H1 (cell line): ENCODE results near the gene CHTF18. TPM values are rescaled to one million over a fixed set of nuclear protein-coding genes. Genes with fewer than 3 reads are reported as not detected.

Experiments
- CTCF ChIA-PET: fragments of 300-600 bp; sonication (Branson Sonifier 250); formaldehyde crosslinking; loops from one replicate; lab custom pipeline; 2021; ENCODE audit not compliant: partially characterized antibody; lab: Charles Lee
- POLR2A ChIA-PET: fragments of 300-600 bp; sonication (Branson Sonifier 250); formaldehyde crosslinking; loops from one replicate; lab custom pipeline; 2021; ENCODE audit warnings: inconsistent platforms; ENCODE audit not compliant: partially characterized antibody; lab: Charles Lee
- DNase-seq, 2 experiments: peaks; one replicate each; pipeline versions ENCODE4 v3.0.0 to v3.0.0-alpha.2; 2010 to 2022; ENCODE audit warnings: low spot score in 2 of 2, low read depth in 1 of 2, mixed read lengths in 1 of 2
- FAIRE-seq: peaks from 2 replicates; lab custom pipeline; 2011; peaks lifted over from hg19 to GRCh38; lab: Jason Lieb, UNC
- H2AFZ ChIP-seq: 2 replicates; pipeline ENCODE4 v1.8.1; 2012; ENCODE audit warnings: low read length, inconsistent platforms
- H2AK5ac ChIP-seq: 2 replicates; pipeline ENCODE4 v1.6.1; 2013; ENCODE audit warnings: low read depth, low read length
- H2BK120ac ChIP-seq: replicated peaks from 2 replicates; pipeline ENCODE3; 2013; ENCODE audit warnings: low read depth, low read length, inconsistent platforms
- H2BK12ac ChIP-seq: 2 replicates; pipeline ENCODE4 v1.6.1; 2013; ENCODE audit warnings: low read depth, low read length
- H2BK15ac ChIP-seq: 2 replicates; pipeline ENCODE4 v1.6.1; 2013; ENCODE audit warnings: low read length
- H2BK20ac ChIP-seq: 2 replicates; pipeline ENCODE4 v1.6.1; 2013; ENCODE audit warnings: low read length
- H2BK5ac ChIP-seq: 2 replicates; pipeline ENCODE4 v1.6.1; 2013; ENCODE audit warnings: low read depth, low read length
- H3K14ac ChIP-seq: 2 replicates; pipeline ENCODE4 v1.6.1; 2013; ENCODE audit warnings: inconsistent platforms; ENCODE audit not compliant: insufficient read length
- H3K18ac ChIP-seq: 2 replicates; pipeline ENCODE4 v1.6.1; 2013; ENCODE audit warnings: low read length; ENCODE audit errors: extremely low read depth
- H3K23ac ChIP-seq: 2 replicates; pipeline ENCODE4 v1.6.1; 2013; ENCODE audit warnings: inconsistent platforms; ENCODE audit not compliant: insufficient read length
- H3K23me2 ChIP-seq: 2 replicates; pipeline ENCODE4 v1.6.1; 2013; ENCODE audit warnings: low read depth, low read length
- H3K27ac ChIP-seq: 2 replicates; pipeline ENCODE4 v1.6.1; 2011; ENCODE audit warnings: low read depth, low read length, inconsistent platforms
- H3K27me3 ChIP-seq, 4 experiments: replicated peaks in 1 of 4; 1 replicate in 1 of 4; 2 replicates in 3 of 4; pipeline versions ENCODE4 v1.6.1 to v1.8.1; 2011 to 2013; ENCODE audit warnings: low read length in 3 of 4, mild to moderate bottlenecking in 3 of 4, inconsistent platforms in 2 of 4, mixed read lengths in 2 of 4, moderate library complexity in 1 of 4; ENCODE audit not compliant: control insufficient read depth in 3 of 4, insufficient read depth in 3 of 4; ENCODE audit errors: extremely low read depth in 1 of 4
- H3K36me3 ChIP-seq, 4 experiments: 2 replicates each; pipeline versions ENCODE4 v1.6.1 to v1.8.1; 2011 to 2013; ENCODE audit warnings: mild to moderate bottlenecking in 4 of 4, low read length in 3 of 4, moderate library complexity in 2 of 4, control low read depth in 1 of 4, inconsistent platforms in 1 of 4; ENCODE audit not compliant: insufficient read depth in 4 of 4, control insufficient read depth in 2 of 4
- H3K4ac ChIP-seq: replicated peaks from 2 replicates; pipeline ENCODE3; 2013; ENCODE audit warnings: low read length, low read depth, mixed read lengths, inconsistent platforms; ENCODE audit not compliant: insufficient read length
- H3K4me1 ChIP-seq, 4 experiments: replicated peaks in 1 of 4; 1 replicate in 1 of 4; 2 replicates in 3 of 4; pipeline versions ENCODE4 v1.6.1 to v1.8.1; 2011 to 2013; ENCODE audit warnings: low read length in 3 of 4, inconsistent platforms in 2 of 4, mixed read lengths in 1 of 4; ENCODE audit not compliant: insufficient read depth in 4 of 4, control insufficient read depth in 3 of 4
- H3K4me2 ChIP-seq, 2 experiments: 2 replicates each; pipeline versions ENCODE4 v1.6.1 to v1.8.1; 2011 to 2013; ENCODE audit warnings: low read depth in 2 of 2, low read length in 2 of 2, control low read depth in 1 of 2, inconsistent platforms in 1 of 2, mild to moderate bottlenecking in 1 of 2; ENCODE audit not compliant: insufficient read depth in 1 of 2
- H3K4me3 ChIP-seq, 4 experiments: fragments of 200-600, 300-600 bp in 1 of 4; sonication (generic), shearing (Covaris generic), sonication (Bioruptor Twin) in 1 of 4; 2 replicates each; pipeline versions ENCODE4 v1.5.1 to v1.8.1; 2011 to 2016; ENCODE audit warnings: low read length in 4 of 4, low read depth in 3 of 4, control low read depth in 2 of 4, inconsistent platforms in 2 of 4, mild to moderate bottlenecking in 2 of 4, mixed read lengths in 1 of 4, moderate library complexity in 1 of 4; ENCODE audit not compliant: insufficient read depth in 2 of 4; ENCODE audit errors: extremely low read depth in 1 of 4
- H3K56ac ChIP-seq: replicated peaks from 2 replicates; pipeline ENCODE3; 2013; ENCODE audit warnings: low read depth, mild to moderate bottlenecking, mixed read lengths, low read length, inconsistent platforms; ENCODE audit not compliant: insufficient read length
- H3K79me1 ChIP-seq: 2 replicates; pipeline ENCODE4 v1.6.1; 2013; ENCODE audit warnings: low read depth, low read length, control low read depth
- H3K79me2 ChIP-seq, 2 experiments: 2 replicates each; pipeline versions ENCODE4 v1.6.1 to v1.8.1; 2012 to 2013; ENCODE audit warnings: low read length in 2 of 2, mild to moderate bottlenecking in 2 of 2, inconsistent platforms in 1 of 2; ENCODE audit not compliant: insufficient read depth in 2 of 2, control insufficient read depth in 1 of 2
- H3K9ac ChIP-seq, 4 experiments: replicated peaks in 1 of 4; 1 replicate in 1 of 4; 2 replicates in 3 of 4; pipeline versions ENCODE4 v1.6.1 to v1.8.1; 2011 to 2013; ENCODE audit warnings: low read depth in 3 of 4, low read length in 3 of 4, control low read depth in 2 of 4, mild to moderate bottlenecking in 2 of 4, moderate library complexity in 2 of 4, inconsistent platforms in 1 of 4; ENCODE audit errors: extremely low read depth in 1 of 4
- H3K9me3 ChIP-seq, 2 experiments: 2 replicates each; pipeline versions ENCODE4 v1.6.1 to v1.8.1; 2012 to 2013; ENCODE audit warnings: mild to moderate bottlenecking in 2 of 2, moderate library complexity in 2 of 2, control low read depth in 1 of 2, inconsistent platforms in 1 of 2, low read depth in 1 of 2, low read length in 1 of 2, mixed read lengths in 1 of 2; ENCODE audit not compliant: insufficient read depth in 2 of 2
- H4K20me1 ChIP-seq, 2 experiments: replicated peaks in 1 of 2; 2 replicates each; pipeline versions ENCODE3 to v1.8.1; 2011 to 2013; ENCODE audit warnings: inconsistent platforms in 2 of 2, low read length in 2 of 2, mild to moderate bottlenecking in 1 of 2; ENCODE audit not compliant: insufficient read depth in 2 of 2, control insufficient read depth in 1 of 2
- H4K5ac ChIP-seq: 2 replicates; pipeline ENCODE4 v1.6.1; 2013; ENCODE audit warnings: low read length, low read depth, mixed read lengths, inconsistent platforms; ENCODE audit not compliant: insufficient read length
- H4K8ac ChIP-seq: 2 replicates; pipeline ENCODE4 v1.8.0; 2013; ENCODE audit warnings: mild to moderate bottlenecking, moderate library complexity, low read length, inconsistent platforms; ENCODE audit not compliant: insufficient read depth; ENCODE audit errors: extremely low read depth
- H4K91ac ChIP-seq: replicated peaks from 2 replicates; pipeline ENCODE3; 2013; ENCODE audit warnings: low read length, mixed read lengths, inconsistent platforms; ENCODE audit not compliant: insufficient read length
- ASH2L ChIP-seq: fragments of 200-600, 300-600 bp; sonication (generic); IDR thresholded peaks from one replicate; pipeline ENCODE4 v1.7.1; 2017; ENCODE audit warnings: low read length
- BCL11A ChIP-seq, 2 experiments: IDR thresholded peaks; one replicate each; pipeline ENCODE4 v1.6.1; 2011; ENCODE audit warnings: low read depth in 2 of 2, low read length in 2 of 2, mild to moderate bottlenecking in 2 of 2
- CBX8 ChIP-seq: fragments of 300-800, 300-1000 bp; sonication (generic); IDR thresholded peaks from 2 replicates; pipeline ENCODE4 v1.7.1; 2016; ENCODE audit warnings: low read depth, low read length, borderline replicate concordance
- EZH2 ChIP-seq: fragments of 200-600 bp; sonication (generic); IDR thresholded peaks from 2 replicates; pipeline ENCODE4 v1.7.1; 2012; ENCODE audit warnings: low read depth, mild to moderate bottlenecking, moderate library complexity, low read length, inconsistent platforms; ENCODE audit not compliant: severe bottlenecking
- FOSL1 ChIP-seq: IDR thresholded peaks from 2 replicates; pipeline ENCODE4 v1.6.1; 2011; ENCODE audit warnings: mild to moderate bottlenecking, low read depth, low read length, moderate library complexity; ENCODE audit not compliant: insufficient read depth
- KDM4A ChIP-seq: IDR thresholded peaks from one replicate; pipeline ENCODE4 v1.7.1; 2012; ENCODE audit warnings: low read depth, mild to moderate bottlenecking, moderate library complexity, low read length, inconsistent platforms; ENCODE audit not compliant: severe bottlenecking
- KDM5A ChIP-seq: fragments of 200-600 bp; IDR thresholded peaks from 2 replicates; pipeline ENCODE4 v1.7.1; 2012; ENCODE audit warnings: mild to moderate bottlenecking, low read length, inconsistent platforms, mixed read lengths
- NANOG ChIP-seq: IDR thresholded peaks from 2 replicates; pipeline ENCODE4 v1.6.1; 2011; ENCODE audit warnings: low read length, low read depth, mild to moderate bottlenecking, inconsistent platforms; ENCODE audit not compliant: insufficient read depth, poor library complexity, severe bottlenecking
- POU5F1 ChIP-seq: IDR thresholded peaks from 2 replicates; pipeline ENCODE4 v1.6.1; 2011; ENCODE audit warnings: low read depth, mild to moderate bottlenecking, low read length, moderate library complexity
- RBBP5 ChIP-seq: IDR thresholded peaks from 2 replicates; pipeline ENCODE4 v1.7.1; 2012; ENCODE audit warnings: low read depth, mild to moderate bottlenecking, inconsistent platforms, low read length, moderate library complexity, borderline replicate concordance
- TAF1 ChIP-seq: IDR thresholded peaks from 2 replicates; pipeline ENCODE4 v1.6.1; 2011; ENCODE audit warnings: mild to moderate bottlenecking, low read depth, low read length
- TCF12 ChIP-seq: IDR thresholded peaks from 2 replicates; pipeline ENCODE4 v1.6.1; 2011; ENCODE audit warnings: low read depth, mild to moderate bottlenecking, low read length
- WGBS, 2 experiments: shearing (Covaris generic) in 1 of 2; methylation state at CpG; one replicate each; pipeline versions ENCODE4 v1.1.6 to v1.1.7; 2013 to 2015; ENCODE audit warnings: low lambda C conversion rate in 2 of 2, mixed read lengths in 2 of 2, inconsistent platforms in 1 of 2, low coverage in 1 of 2, missing lambda C conversion rate in 1 of 2; ENCODE audit not compliant: insufficient replicate concordance in 2 of 2, insufficient coverage in 1 of 2, insufficient read length in 1 of 2; ENCODE audit errors: extremely low coverage in 1 of 2, missing lambda C conversion rate in 1 of 2; 5-methylcytosine and 5-hydroxymethylcytosine counted together
- polyA plus RNA-seq, 7 experiments: library from polyadenylated mRNA; depleted of rRNA in 3 of 7; stranded (reverse) in 5 of 7; unstranded in 2 of 7; fragments of >200 nt in 5 of 7; fragments of 200-250 nt in 2 of 7; gene quantifications; 1 replicate in 5 of 7; 2 replicates in 1 of 7; 4 replicates in 1 of 7; pipeline versions ENCODE4 v1.2.1 to v1.2.3, GENCODE V29; 2011 to 2013; ENCODE audit warnings: missing spikeins in 2 of 7, mixed read lengths in 2 of 7
- total RNA-seq: library from RNA; stranded (reverse); fragmentation: NEBNext Ultra II Directional; extraction: Animal tissue kit (Norgen Biotek cat#: 25700); gene quantifications from 2 replicates; pipeline ENCODE4 v1.2.1, GENCODE V29; 2021
- TF ChIP-seq, protein P1 (sequence below): IDR thresholded peaks from 2 replicates; pipeline ENCODE4 v1.6.1; 2011; ENCODE audit warnings: low read length, improper control_type of control experiment

Gene CHTF18
- total and polyA plus RNA-seq, 2 of the 8 experiments (the other 6 are each of a cell fraction or from before 2014, with no cell fraction given) = 75.3 to 104 TPM

DNA sequence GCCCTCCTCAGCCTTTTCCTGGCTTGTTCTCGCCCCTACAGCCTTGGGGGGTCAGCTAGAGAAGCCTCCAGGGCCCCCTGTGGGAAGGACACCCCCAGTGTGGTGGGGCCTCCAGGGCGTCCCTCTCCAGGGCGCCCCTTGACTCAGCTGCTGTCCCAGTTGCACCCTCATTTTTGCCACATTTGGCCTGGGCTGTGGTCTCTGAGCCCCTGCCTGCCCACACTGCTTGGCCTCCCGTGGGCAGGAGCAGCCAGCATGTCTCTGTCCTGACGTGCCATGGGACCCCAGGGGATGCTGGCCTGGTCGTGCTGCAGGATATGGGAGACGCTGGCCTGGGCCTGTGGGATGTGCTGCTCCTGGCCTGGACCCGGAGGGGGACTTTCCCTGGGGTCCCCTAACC is 5.0 kb downstream of the CHTF18 start:
- no peak overlapping the region for H4K8ac ChIP-seq
- H2BK20ac ChIP-seq = no peak overlapping the region
- no peak overlapping the region for H3K18ac ChIP-seq
- POLR2A ChIA-PET = interaction anchor here (1.5 kb wide), 1 partner anchor 17 kb away, joined by 3 read pairs; no protein-coding TSS in a partner anchor
- H2BK15ac ChIP-seq = no peak overlapping the region
- no peak for DNase-seq
- no peak overlapping the region for H2AK5ac ChIP-seq
- H4K91ac ChIP-seq = no peak overlapping the region
- no peak for FAIRE-seq
- no peak overlapping the region for H4K5ac ChIP-seq
- H3K23me2 ChIP-seq = peaks cover 3% of the 10 kb centered on the region; the same call in 1 of the 2 replicates
- no peak overlapping the region for H3K27ac ChIP-seq
- CTCF ChIA-PET = interaction anchor here (1.0 to 1.6 kb wide), 3 partner anchors 9 to 499 kb away, joined by 3 read pairs; no protein-coding TSS in a partner anchor
- no peaks in the 10 kb centered on the region for H3K9me3 ChIP-seq
- no peak overlapping the region for H3K9ac ChIP-seq
- H3K36me3 ChIP-seq = peaks cover 5 to 57% (median 12%) of the 10 kb centered on the region in 4 experiments; a peak in 6 of 8 replicates
- no peak overlapping the region for H3K4me2 ChIP-seq
- H3K4ac ChIP-seq = no peak overlapping the region
- no peak overlapping the region for H2BK12ac ChIP-seq
- no peak overlapping the region for H3K14ac ChIP-seq
- peaks cover 0 to 5% (median 2%) of the 10 kb centered on the region in 4 experiments; a peak in 3 of 7 replicates for H3K4me1 ChIP-seq
- no peak overlapping the region for H3K56ac ChIP-seq
- no peak overlapping the region for H3K23ac ChIP-seq
- peaks cover 5 to 24% of the 10 kb centered on the region in 2 experiments for H4K20me1 ChIP-seq
- no peak overlapping the region for H3K4me3 ChIP-seq
- peaks cover 0 to 7% of the 10 kb centered on the region in 2 experiments; a peak in 1 of 4 replicates for H3K79me2 ChIP-seq
- 84% methylated on average over 8 of the region's 8 CpGs; no CpG with 5 or more reads in 1 of the 2 experiments for WGBS, 2 experiments
- peaks cover 5% of the 10 kb centered on the region; the same call in 1 of the 2 replicates for H3K79me1 ChIP-seq
- no peaks in the 10 kb centered on the region for H3K27me3 ChIP-seq
- no peak overlapping the region for H2BK120ac ChIP-seq
- H2AFZ ChIP-seq = no peak overlapping the region
- H2BK5ac ChIP-seq = no peak overlapping the region
- TF ChIP-seq TCF12 (no peak), KDM5A (no peak), ASH2L (no peak), BCL11A (IDR thresholded peaks at IDR 0.05; ENCODE audit: low read depth in 2 of 2, low read length in 2 of 2) (no peak), POU5F1 (no peak), RBBP5 (no peak), EZH2 (no peak), FOSL1 (no peak), KDM4A (no peak), CBX8 (no peak), TAF1 (no peak), NANOG (no peak)
- TF ChIP-seq, protein P1, sequence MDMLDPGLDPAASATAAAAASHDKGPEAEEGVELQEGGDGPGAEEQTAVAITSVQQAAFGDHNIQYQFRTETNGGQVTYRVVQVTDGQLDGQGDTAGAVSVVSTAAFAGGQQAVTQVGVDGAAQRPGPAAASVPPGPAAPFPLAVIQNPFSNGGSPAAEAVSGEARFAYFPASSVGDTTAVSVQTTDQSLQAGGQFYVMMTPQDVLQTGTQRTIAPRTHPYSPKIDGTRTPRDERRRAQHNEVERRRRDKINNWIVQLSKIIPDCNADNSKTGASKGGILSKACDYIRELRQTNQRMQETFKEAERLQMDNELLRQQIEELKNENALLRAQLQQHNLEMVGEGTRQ = no peak
